ENCODE data around the gene MND1.

The MND1 gene

GRCh38 chr4:153344131-153345011 is at the start of gene MND1:
Gene MND1 (plus strand): TSS chr4:153344688. CDS start chr4:153344738, 50 bp downstream.
- peak; percentile 46 for DNase-seq

- no peak for DNase-seq
Observed at GRCh38 chr4:153295131-153295755, 49.2 kb upstream of the MND1 start.

DNA sequence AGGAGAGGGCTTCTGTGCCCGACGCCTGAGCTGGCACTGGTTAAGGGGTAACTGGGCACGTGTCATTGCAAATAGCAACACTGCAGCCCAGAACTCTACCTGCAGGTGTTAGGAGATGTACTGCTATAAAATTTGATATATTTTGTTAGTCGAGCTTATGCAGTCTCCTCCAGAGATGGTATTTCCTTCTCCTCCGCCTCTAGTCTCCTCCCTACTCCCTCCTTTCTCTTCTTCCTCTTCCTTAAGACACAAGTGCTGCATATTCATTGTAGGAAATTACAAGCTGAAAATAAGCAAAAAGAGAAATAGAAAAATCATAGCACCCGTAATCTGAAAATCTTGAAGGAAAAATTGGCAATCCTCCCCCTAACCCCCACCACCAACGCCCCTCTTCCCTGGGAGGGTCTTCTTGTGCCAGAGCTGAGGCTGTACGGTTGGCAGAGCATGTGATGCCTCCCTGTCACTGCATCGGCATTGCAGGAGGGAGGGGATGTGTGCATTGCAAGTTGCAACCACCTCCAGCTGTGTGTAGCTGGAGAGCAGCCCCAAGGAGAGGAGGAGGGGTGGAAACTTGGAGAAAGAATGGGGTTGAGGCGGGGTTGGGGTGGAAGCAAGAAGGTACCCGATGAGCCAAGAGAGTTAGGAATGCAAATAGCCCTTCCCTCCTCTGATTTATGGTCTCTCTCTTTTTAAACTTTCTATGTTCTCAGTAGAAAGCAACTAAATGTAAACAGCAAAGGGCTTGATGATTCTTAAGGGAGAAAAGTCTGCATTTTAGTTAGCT is 48.3 kb upstream of the MND1 start:
- no peak for DNase-seq

GRCh38 chr4:153297116-153297515 is 47.4 kb upstream of the MND1 start:
- DNase-seq = no peak

GRCh38 chr4:153310793-153311192 is 33.7 kb upstream of the MND1 start:
- no peak for DNase-seq

DNA sequence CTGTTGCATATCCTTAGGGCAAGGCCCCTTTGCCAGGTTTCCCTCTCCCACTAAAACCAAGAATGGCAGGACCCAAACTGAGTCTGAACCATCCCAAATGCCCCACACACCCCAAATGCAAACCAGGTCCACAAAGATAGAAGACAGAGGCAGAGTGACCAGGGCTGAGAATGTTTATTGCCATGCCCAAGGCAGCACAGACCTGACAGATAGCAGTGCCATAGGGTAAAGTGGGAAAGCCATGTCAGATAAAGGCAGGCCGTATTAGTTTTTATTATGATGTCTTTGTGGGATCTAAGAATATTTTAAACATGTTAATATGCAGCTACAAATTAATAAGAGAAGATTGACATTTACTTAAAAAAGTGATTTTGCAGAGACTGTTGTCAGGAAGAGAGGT is 29.6 kb upstream of the MND1 start:
- DNase-seq = no peak

DNA sequence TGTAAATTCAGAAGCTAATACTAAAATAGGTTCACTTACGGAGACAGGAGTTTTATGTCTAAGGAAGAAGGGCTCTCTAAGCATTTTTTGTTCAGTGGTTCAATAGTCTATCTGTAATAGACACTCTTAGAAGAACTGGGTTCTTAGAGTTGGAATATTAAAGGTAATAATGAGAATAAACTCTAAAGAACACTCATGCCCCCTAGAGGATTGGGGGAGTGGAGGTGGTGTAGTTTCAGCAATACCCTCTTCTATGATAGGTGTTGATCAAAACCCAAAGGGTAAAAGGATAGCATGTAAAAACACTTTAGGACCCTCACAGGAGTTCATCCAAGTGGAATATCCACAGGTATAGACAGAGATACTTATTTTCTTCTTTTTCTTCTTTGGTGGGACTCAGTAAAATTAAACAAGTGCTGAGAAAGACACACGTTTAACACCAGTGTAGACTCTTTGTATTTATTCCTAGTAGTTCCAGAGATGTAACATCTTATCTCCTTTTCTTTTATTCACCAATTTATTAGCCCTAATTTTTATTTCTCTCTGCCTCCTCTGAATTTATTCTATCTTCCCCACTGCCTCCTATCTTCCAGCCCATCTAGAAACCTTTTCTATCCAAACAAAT is 25.7 kb upstream of the MND1 start:
- peak; percentile 53 for DNase-seq

GRCh38 chr4:153322791-153323190 is 21.7 kb upstream of the MND1 start:
- no peak for DNase-seq

- no peak for DNase-seq
Observed at GRCh38 chr4:153324046-153324445, 20.4 kb upstream of the MND1 start.

- DNase-seq = no peak
Observed at GRCh38 chr4:153325558-153325957, 18.9 kb upstream of the MND1 start.

DNA sequence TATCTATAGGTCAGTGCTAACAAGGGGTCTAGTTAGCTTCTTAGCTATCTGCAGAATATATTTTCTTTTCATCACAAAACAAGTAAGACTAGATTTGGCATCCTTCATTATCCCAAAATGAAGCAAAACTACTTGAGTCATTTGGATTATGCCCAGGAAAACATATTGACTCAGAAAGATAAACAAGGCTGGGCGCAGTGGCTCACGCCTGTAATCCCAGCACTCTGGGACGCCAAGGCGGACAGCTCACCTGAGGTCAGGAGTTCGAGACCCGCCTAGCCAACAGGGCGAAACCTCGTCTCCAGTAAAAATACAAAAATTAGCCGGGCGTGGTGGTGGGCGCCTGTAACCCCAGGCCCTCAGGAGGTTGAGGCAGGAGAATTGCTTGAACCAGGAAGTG is 18.0 kb upstream of the MND1 start:
- DNase-seq = no peak

DNA sequence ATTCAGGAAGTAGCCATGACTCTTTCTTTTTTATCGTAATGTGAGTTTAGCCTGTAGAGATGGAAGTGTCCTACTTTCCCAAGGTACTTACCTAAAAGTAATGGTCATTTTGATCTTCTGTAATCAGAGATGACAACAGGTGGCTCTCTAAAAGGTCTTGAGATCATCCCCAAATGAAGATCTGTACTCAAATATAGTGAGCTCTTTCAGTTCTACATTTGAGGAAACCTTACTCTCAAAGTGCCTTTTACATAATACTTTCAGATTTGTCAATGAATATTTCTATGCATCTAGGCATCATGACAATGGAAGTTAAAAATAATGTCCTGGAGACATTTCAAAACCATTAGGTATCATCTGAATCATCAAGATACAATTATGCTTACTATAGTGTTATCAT is 17.2 kb upstream of the MND1 start:
- no peak for DNase-seq

DNA sequence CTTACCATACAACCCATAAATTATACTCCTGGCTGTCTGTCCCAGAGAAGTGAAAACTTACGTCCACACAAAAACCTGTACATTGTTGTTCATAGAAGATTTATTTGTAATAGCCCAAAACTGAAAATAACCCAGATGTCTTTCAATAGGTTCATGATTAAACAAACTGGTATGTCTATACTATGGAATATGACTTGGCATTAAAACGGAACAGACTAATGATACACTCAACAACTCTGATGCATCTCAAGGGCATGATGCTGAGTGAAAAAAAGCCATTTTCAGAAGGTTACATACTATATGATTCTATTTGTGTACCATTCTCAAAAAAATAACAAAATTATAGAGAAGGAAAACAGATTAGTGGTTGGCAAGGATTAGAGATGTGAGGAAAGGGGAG is 11.6 kb upstream of the MND1 start:
- DNase-seq = no peak

DNA sequence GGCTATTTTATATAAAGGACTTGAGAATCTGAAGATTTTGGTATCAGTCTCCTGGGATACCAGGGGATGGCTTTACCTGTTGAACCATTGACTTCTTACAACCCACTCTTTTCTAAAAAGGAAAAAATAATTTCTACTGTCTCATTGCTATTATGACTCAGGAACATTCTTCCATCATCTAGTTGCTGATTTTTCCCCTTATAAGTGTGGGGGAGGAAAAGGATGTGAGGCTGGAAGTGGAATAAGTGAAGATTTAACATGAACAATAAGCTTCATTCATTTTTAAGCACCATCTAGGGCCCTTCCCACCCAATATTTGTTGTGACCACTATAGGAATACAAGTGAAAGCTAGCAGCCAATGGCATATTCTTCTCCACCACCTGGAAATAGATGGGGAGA is 10.6 kb upstream of the MND1 start:
- DNase-seq = no peak

DNA sequence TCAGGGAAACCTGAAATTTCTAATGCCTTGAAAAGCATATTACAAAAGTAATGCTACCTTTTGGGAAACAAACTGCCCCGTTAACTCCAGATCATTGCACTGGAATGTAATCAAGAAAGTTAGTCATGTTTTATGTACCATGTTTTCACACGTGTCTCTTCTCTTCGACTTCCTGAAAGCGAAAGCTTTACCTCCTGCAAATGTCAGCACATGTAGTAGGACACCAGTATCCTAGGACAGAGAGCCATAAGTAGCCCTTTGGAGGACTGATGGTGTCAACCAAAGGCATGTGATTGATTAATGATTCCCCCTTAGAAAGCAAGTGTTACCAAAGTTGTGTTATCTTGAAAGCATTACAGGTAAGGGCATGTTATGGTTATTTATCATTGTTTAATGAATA is 8.8 kb upstream of the MND1 start:
- no peak for DNase-seq

- DNase-seq = no peak
Observed at GRCh38 chr4:153337686-153338085, 6.8 kb upstream of the MND1 start.

DNA sequence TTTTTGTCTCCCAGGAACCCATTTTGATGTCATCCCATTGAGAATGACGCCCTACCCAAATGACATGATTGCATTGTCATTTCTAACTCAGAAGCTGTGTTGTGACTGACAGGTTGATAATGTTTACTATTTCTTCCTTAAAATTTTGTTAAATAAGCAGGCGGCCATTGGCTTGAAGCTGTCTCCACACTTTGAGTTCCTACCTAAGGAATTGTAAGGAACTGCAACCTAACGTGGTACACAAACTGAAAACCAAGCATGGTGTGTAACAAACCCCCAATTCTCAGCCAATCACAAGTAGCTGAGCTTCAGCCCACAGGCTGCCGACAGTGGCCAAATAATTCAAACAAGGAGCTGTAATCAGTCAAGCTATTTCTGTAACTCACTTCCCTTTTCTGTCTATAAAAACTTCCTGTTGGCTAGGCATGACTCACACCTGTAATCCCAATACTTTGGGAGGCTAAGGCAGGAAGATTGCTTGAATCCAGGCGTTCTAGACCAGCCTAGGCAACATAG is 2.9 kb upstream of the MND1 start:
- DNase-seq = no peak

DNA sequence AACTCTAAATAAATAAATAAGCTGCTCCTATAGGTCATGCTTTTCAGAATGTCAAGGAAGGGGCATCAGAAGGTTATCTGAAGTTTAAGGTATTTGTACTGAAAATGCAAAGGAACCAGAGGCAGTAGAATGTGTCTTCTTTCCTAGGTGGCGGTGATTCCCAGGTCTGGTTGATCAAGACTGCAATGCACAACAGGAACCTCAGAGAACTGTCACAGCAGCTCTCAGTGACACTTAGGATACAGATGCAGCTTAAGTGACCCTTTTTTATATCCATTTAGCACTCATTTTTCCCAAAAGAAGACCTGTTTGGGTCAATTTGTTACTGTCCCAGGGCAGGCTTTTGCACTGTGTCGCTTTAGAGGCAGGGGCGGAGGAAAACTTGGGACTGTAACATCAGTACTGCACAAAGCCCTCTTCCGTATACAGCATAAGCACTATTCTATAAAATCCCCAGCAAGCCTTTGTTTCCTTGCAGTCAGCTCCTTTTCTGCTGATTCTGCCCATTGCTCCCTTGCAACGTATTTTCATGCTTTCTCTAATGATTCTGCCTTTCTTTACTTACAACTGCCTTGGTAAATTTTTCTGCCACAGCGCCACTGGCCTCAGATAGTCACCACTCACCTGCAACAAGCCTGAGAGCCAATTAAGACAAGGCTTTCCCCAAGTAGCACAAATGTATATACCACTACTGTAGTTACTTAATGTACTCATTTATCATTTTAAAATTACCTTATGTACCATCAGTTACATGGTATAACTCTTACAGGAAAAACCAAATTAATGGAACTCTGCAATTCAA is 1.5 kb upstream of the MND1 start:
- no peak for DNase-seq

- peak; percentile 36 for DNase-seq
Observed at GRCh38 chr4:153345012-153345981, 809 bp downstream of the MND1 start.

DNA sequence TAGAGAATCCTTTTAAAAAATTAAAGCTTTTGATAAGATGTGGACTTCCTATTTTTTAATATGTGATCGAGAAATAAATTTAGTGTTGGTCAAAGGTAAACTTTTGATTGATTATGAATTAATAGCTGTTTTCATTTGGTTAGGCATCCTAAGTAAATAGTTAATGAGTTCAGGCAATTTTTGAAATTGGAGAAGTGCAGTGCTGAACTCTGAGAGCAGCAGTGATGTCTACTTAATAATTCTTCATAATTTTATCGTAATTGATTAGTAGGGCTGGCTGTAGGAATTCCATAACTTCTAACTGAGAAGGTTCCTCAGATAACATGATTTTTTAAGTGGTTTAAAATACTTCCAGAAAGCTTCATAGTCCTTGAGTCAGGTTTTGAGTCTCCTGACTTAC is 1.5 kb downstream of the MND1 start:
- no peak for DNase-seq

- DNase-seq = no peak
Observed at GRCh38 chr4:153346563-153346962, 2.1 kb downstream of the MND1 start.
